H1 (cell line): ENCODE measurements around the gene ITPR3. TPM values are rescaled to one million over a fixed set of nuclear protein-coding genes. Genes with fewer than 3 reads are reported as not detected.

ENCODE experiments used
- CTCF ChIA-PET: fragments of 300-600 bp; sonication (Branson Sonifier 250); formaldehyde crosslinking; loops from one replicate; lab custom pipeline; 2021; ENCODE audit not compliant: partially characterized antibody; lab: Charles Lee
- POLR2A ChIA-PET: fragments of 300-600 bp; sonication (Branson Sonifier 250); formaldehyde crosslinking; loops from one replicate; lab custom pipeline; 2021; ENCODE audit warnings: inconsistent platforms; ENCODE audit not compliant: partially characterized antibody; lab: Charles Lee
- DNase-seq, 2 experiments: peaks; one replicate each; pipeline versions ENCODE4 v3.0.0 to v3.0.0-alpha.2; 2010 to 2022; ENCODE audit warnings: low spot score in 2 of 2, low read depth in 1 of 2, mixed read lengths in 1 of 2
- FAIRE-seq: peaks from 2 replicates; lab custom pipeline; 2011; peaks lifted over from hg19 to GRCh38; lab: Jason Lieb, UNC
- H2AFZ ChIP-seq: 2 replicates; pipeline ENCODE4 v1.8.1; 2012; ENCODE audit warnings: low read length, inconsistent platforms
- H2AK5ac ChIP-seq: 2 replicates; pipeline ENCODE4 v1.6.1; 2013; ENCODE audit warnings: low read depth, low read length
- H2BK120ac ChIP-seq: replicated peaks from 2 replicates; pipeline ENCODE3; 2013; ENCODE audit warnings: low read depth, low read length, inconsistent platforms
- H2BK12ac ChIP-seq: 2 replicates; pipeline ENCODE4 v1.6.1; 2013; ENCODE audit warnings: low read depth, low read length
- H2BK15ac ChIP-seq: 2 replicates; pipeline ENCODE4 v1.6.1; 2013; ENCODE audit warnings: low read length
- H2BK20ac ChIP-seq: 2 replicates; pipeline ENCODE4 v1.6.1; 2013; ENCODE audit warnings: low read length
- H2BK5ac ChIP-seq: 2 replicates; pipeline ENCODE4 v1.6.1; 2013; ENCODE audit warnings: low read depth, low read length
- H3K14ac ChIP-seq: 2 replicates; pipeline ENCODE4 v1.6.1; 2013; ENCODE audit warnings: inconsistent platforms; ENCODE audit not compliant: insufficient read length
- H3K18ac ChIP-seq: 2 replicates; pipeline ENCODE4 v1.6.1; 2013; ENCODE audit warnings: low read length; ENCODE audit errors: extremely low read depth
- H3K23ac ChIP-seq: 2 replicates; pipeline ENCODE4 v1.6.1; 2013; ENCODE audit warnings: inconsistent platforms; ENCODE audit not compliant: insufficient read length
- H3K23me2 ChIP-seq: 2 replicates; pipeline ENCODE4 v1.6.1; 2013; ENCODE audit warnings: low read depth, low read length
- H3K27ac ChIP-seq: 2 replicates; pipeline ENCODE4 v1.6.1; 2011; ENCODE audit warnings: low read depth, low read length, inconsistent platforms
- H3K27me3 ChIP-seq, 4 experiments: replicated peaks in 1 of 4; 1 replicate in 1 of 4; 2 replicates in 3 of 4; pipeline versions ENCODE4 v1.6.1 to v1.8.1; 2011 to 2013; ENCODE audit warnings: low read length in 3 of 4, mild to moderate bottlenecking in 3 of 4, inconsistent platforms in 2 of 4, mixed read lengths in 2 of 4, moderate library complexity in 1 of 4; ENCODE audit not compliant: control insufficient read depth in 3 of 4, insufficient read depth in 3 of 4; ENCODE audit errors: extremely low read depth in 1 of 4
- H3K36me3 ChIP-seq, 4 experiments: 2 replicates each; pipeline versions ENCODE4 v1.6.1 to v1.8.1; 2011 to 2013; ENCODE audit warnings: mild to moderate bottlenecking in 4 of 4, low read length in 3 of 4, moderate library complexity in 2 of 4, control low read depth in 1 of 4, inconsistent platforms in 1 of 4; ENCODE audit not compliant: insufficient read depth in 4 of 4, control insufficient read depth in 2 of 4
- H3K4ac ChIP-seq: replicated peaks from 2 replicates; pipeline ENCODE3; 2013; ENCODE audit warnings: low read length, low read depth, mixed read lengths, inconsistent platforms; ENCODE audit not compliant: insufficient read length
- H3K4me1 ChIP-seq, 4 experiments: replicated peaks in 1 of 4; 1 replicate in 1 of 4; 2 replicates in 3 of 4; pipeline versions ENCODE4 v1.6.1 to v1.8.1; 2011 to 2013; ENCODE audit warnings: low read length in 3 of 4, inconsistent platforms in 2 of 4, mixed read lengths in 1 of 4; ENCODE audit not compliant: insufficient read depth in 4 of 4, control insufficient read depth in 3 of 4
- H3K4me2 ChIP-seq, 2 experiments: 2 replicates each; pipeline versions ENCODE4 v1.6.1 to v1.8.1; 2011 to 2013; ENCODE audit warnings: low read depth in 2 of 2, low read length in 2 of 2, control low read depth in 1 of 2, inconsistent platforms in 1 of 2, mild to moderate bottlenecking in 1 of 2; ENCODE audit not compliant: insufficient read depth in 1 of 2
- H3K4me3 ChIP-seq, 4 experiments: fragments of 200-600, 300-600 bp in 1 of 4; sonication (generic), shearing (Covaris generic), sonication (Bioruptor Twin) in 1 of 4; 2 replicates each; pipeline versions ENCODE4 v1.5.1 to v1.8.1; 2011 to 2016; ENCODE audit warnings: low read length in 4 of 4, low read depth in 3 of 4, control low read depth in 2 of 4, inconsistent platforms in 2 of 4, mild to moderate bottlenecking in 2 of 4, mixed read lengths in 1 of 4, moderate library complexity in 1 of 4; ENCODE audit not compliant: insufficient read depth in 2 of 4; ENCODE audit errors: extremely low read depth in 1 of 4
- H3K56ac ChIP-seq: replicated peaks from 2 replicates; pipeline ENCODE3; 2013; ENCODE audit warnings: low read depth, mild to moderate bottlenecking, mixed read lengths, low read length, inconsistent platforms; ENCODE audit not compliant: insufficient read length
- H3K79me1 ChIP-seq: 2 replicates; pipeline ENCODE4 v1.6.1; 2013; ENCODE audit warnings: low read depth, low read length, control low read depth
- H3K79me2 ChIP-seq, 2 experiments: 2 replicates each; pipeline versions ENCODE4 v1.6.1 to v1.8.1; 2012 to 2013; ENCODE audit warnings: low read length in 2 of 2, mild to moderate bottlenecking in 2 of 2, inconsistent platforms in 1 of 2; ENCODE audit not compliant: insufficient read depth in 2 of 2, control insufficient read depth in 1 of 2
- H3K9ac ChIP-seq, 4 experiments: replicated peaks in 1 of 4; 1 replicate in 1 of 4; 2 replicates in 3 of 4; pipeline versions ENCODE4 v1.6.1 to v1.8.1; 2011 to 2013; ENCODE audit warnings: low read depth in 3 of 4, low read length in 3 of 4, control low read depth in 2 of 4, mild to moderate bottlenecking in 2 of 4, moderate library complexity in 2 of 4, inconsistent platforms in 1 of 4; ENCODE audit errors: extremely low read depth in 1 of 4
- H3K9me3 ChIP-seq, 2 experiments: 2 replicates each; pipeline versions ENCODE4 v1.6.1 to v1.8.1; 2012 to 2013; ENCODE audit warnings: mild to moderate bottlenecking in 2 of 2, moderate library complexity in 2 of 2, control low read depth in 1 of 2, inconsistent platforms in 1 of 2, low read depth in 1 of 2, low read length in 1 of 2, mixed read lengths in 1 of 2; ENCODE audit not compliant: insufficient read depth in 2 of 2
- H4K20me1 ChIP-seq, 2 experiments: replicated peaks in 1 of 2; 2 replicates each; pipeline versions ENCODE3 to v1.8.1; 2011 to 2013; ENCODE audit warnings: inconsistent platforms in 2 of 2, low read length in 2 of 2, mild to moderate bottlenecking in 1 of 2; ENCODE audit not compliant: insufficient read depth in 2 of 2, control insufficient read depth in 1 of 2
- H4K5ac ChIP-seq: 2 replicates; pipeline ENCODE4 v1.6.1; 2013; ENCODE audit warnings: low read length, low read depth, mixed read lengths, inconsistent platforms; ENCODE audit not compliant: insufficient read length
- H4K8ac ChIP-seq: 2 replicates; pipeline ENCODE4 v1.8.0; 2013; ENCODE audit warnings: mild to moderate bottlenecking, moderate library complexity, low read length, inconsistent platforms; ENCODE audit not compliant: insufficient read depth; ENCODE audit errors: extremely low read depth
- H4K91ac ChIP-seq: replicated peaks from 2 replicates; pipeline ENCODE3; 2013; ENCODE audit warnings: low read length, mixed read lengths, inconsistent platforms; ENCODE audit not compliant: insufficient read length
- ASH2L ChIP-seq: fragments of 200-600, 300-600 bp; sonication (generic); IDR thresholded peaks from one replicate; pipeline ENCODE4 v1.7.1; 2017; ENCODE audit warnings: low read length
- EZH2 ChIP-seq: fragments of 200-600 bp; sonication (generic); IDR thresholded peaks from 2 replicates; pipeline ENCODE4 v1.7.1; 2012; ENCODE audit warnings: low read depth, mild to moderate bottlenecking, moderate library complexity, low read length, inconsistent platforms; ENCODE audit not compliant: severe bottlenecking
- GABPA ChIP-seq: IDR thresholded peaks from 2 replicates; pipeline ENCODE4 v1.6.1; 2011; ENCODE audit warnings: mild to moderate bottlenecking, low read length, moderate library complexity, borderline replicate concordance; ENCODE audit not compliant: insufficient read depth
- HDAC2 ChIP-seq, 2 experiments: fragments of 300-600 bp in 1 of 2; sonication (generic) in 1 of 2; IDR thresholded peaks; 2 replicates each; pipeline ENCODE4 v1.6.1; 2011 to 2012; ENCODE audit warnings: low read depth in 2 of 2, low read length in 2 of 2, mild to moderate bottlenecking in 2 of 2, moderate library complexity in 2 of 2, borderline replicate concordance in 1 of 2, inconsistent platforms in 1 of 2
- TAF1 ChIP-seq: IDR thresholded peaks from 2 replicates; pipeline ENCODE4 v1.6.1; 2011; ENCODE audit warnings: mild to moderate bottlenecking, low read depth, low read length
- WGBS, 2 experiments: shearing (Covaris generic) in 1 of 2; methylation state at CpG; one replicate each; pipeline versions ENCODE4 v1.1.6 to v1.1.7; 2013 to 2015; ENCODE audit warnings: low lambda C conversion rate in 2 of 2, mixed read lengths in 2 of 2, inconsistent platforms in 1 of 2, low coverage in 1 of 2, missing lambda C conversion rate in 1 of 2; ENCODE audit not compliant: insufficient replicate concordance in 2 of 2, insufficient coverage in 1 of 2, insufficient read length in 1 of 2; ENCODE audit errors: extremely low coverage in 1 of 2, missing lambda C conversion rate in 1 of 2; 5-methylcytosine and 5-hydroxymethylcytosine counted together
- polyA plus RNA-seq, 7 experiments: library from polyadenylated mRNA; depleted of rRNA in 3 of 7; stranded (reverse) in 5 of 7; unstranded in 2 of 7; fragments of >200 nt in 5 of 7; fragments of 200-250 nt in 2 of 7; gene quantifications; 1 replicate in 5 of 7; 2 replicates in 1 of 7; 4 replicates in 1 of 7; pipeline versions ENCODE4 v1.2.1 to v1.2.3, GENCODE V29; 2011 to 2013; ENCODE audit warnings: missing spikeins in 2 of 7, mixed read lengths in 2 of 7
- total RNA-seq: library from RNA; stranded (reverse); fragmentation: NEBNext Ultra II Directional; extraction: Animal tissue kit (Norgen Biotek cat#: 25700); gene quantifications from 2 replicates; pipeline ENCODE4 v1.2.1, GENCODE V29; 2021

Gene ITPR3
- total and polyA plus RNA-seq, 2 of the 8 experiments (the other 6 are each of a cell fraction or from before 2014, with no cell fraction given) = 29.1 to 45.7 TPM

- Histone ChIP-seq H2BK5ac (no peak overlapping the region), H4K20me1 (peaks cover 2 to 8% of the 10 kb centered on the region in 2 experiments), H3K27me3 (no peaks in the 10 kb centered on the region), H3K4me1 (peaks cover 0 to 3% (median 1%) of the 10 kb centered on the region in 4 experiments; a peak in 1 of 7 replicates), H3K4me2 (no peak overlapping the region), H3K23ac (no peak overlapping the region), H3K79me1 (no peaks in the 10 kb centered on the region), H2BK120ac (no peak overlapping the region), H3K56ac (no peak overlapping the region), H3K9ac (no peak overlapping the region), H2BK15ac (no peak overlapping the region), H4K8ac (no peak overlapping the region), H3K4me3 (no peak overlapping the region), H3K36me3 (peaks cover 7 to 29% (median 19%) of the 10 kb centered on the region in 4 experiments), H2AFZ (no peak overlapping the region), H3K27ac (no peak overlapping the region), H2AK5ac (no peak overlapping the region), H4K5ac (no peak overlapping the region), H4K91ac (no peak overlapping the region), H2BK12ac (no peak overlapping the region), H3K23me2 (no peaks in the 10 kb centered on the region), H3K14ac (no peak overlapping the region), H3K4ac (no peak overlapping the region), H3K9me3 (no peaks in the 10 kb centered on the region), H3K79me2 (no peaks in the 10 kb centered on the region), H3K18ac (no peak overlapping the region), H2BK20ac (no peak overlapping the region)
- DNase-seq = no peak
- TF ChIP-seq ASH2L = no peak
- TF ChIP-seq GABPA = no peak
- no peak for TF ChIP-seq EZH2
- no peak for TF ChIP-seq TAF1
- TF ChIP-seq HDAC2 (IDR thresholded peaks at IDR 0.05; ENCODE audit: borderline replicate concordance in 1 of 2, low read depth in 2 of 2, low read length in 2 of 2) = no peak
- FAIRE-seq = no peak
- 86% methylated on average over 6 of the region's 7 CpGs; no CpG with 5 or more reads in 1 of the 2 experiments for WGBS, 2 experiments
- POLR2A ChIA-PET = no interaction called here
- CTCF ChIA-PET = interaction anchor here (0.9 to 12.7 kb wide), 8 partner anchors 10 to 85 kb away, joined by 3 to 131 read pairs (median 6); no protein-coding TSS in a partner anchor
These were observed 52.7 kb downstream of the ITPR3 start for GRCh38 chr6:33673851-33674250.
